ENCODE results near the gene FAM234B. TPM values are rescaled to one million over a fixed set of nuclear protein-coding genes. Genes with fewer than 3 reads are reported as not detected.

FAM234B gene
- polyA plus RNA-seq, 1 donor (not counting 4 experiments of a cell fraction or from before 2014, with no cell fraction given) = 4.5 TPM

- no peak for FAIRE-seq
- no peaks in the 10 kb centered on the region for H3K36me3 ChIP-seq (ENCODE audit: control insufficient read depth in 2 of 2, extremely low read depth in 1 of 2, insufficient read depth in 2 of 2, low read length in 2 of 2)
- no peaks in the 10 kb centered on the region for H3K9me1 ChIP-seq (ENCODE audit: control insufficient read depth, extremely low read depth, insufficient read depth, low read length)
- no peaks in the 10 kb centered on the region for H4K20me1 ChIP-seq (ENCODE audit: control insufficient read depth, extremely low read depth, insufficient read depth, low read length)
- peaks cover 6% of the 10 kb centered on the region for H3K79me2 ChIP-seq (ENCODE audit: control insufficient read depth, insufficient read depth, low read length)
- no peak overlapping the region for H3K27ac ChIP-seq (ENCODE audit: control insufficient read depth, insufficient read depth, low read length)
- no peaks in the 10 kb centered on the region for H3K4me1 ChIP-seq (ENCODE audit: control insufficient read depth, extremely low read depth, insufficient read depth, low read length)
- H2AFZ ChIP-seq (ENCODE audit: control insufficient read depth, low read length) = no peak overlapping the region
- H3K4me3 ChIP-seq (ENCODE audit: control insufficient read depth in 2 of 3, extremely low read depth in 1 of 3, insufficient read depth in 2 of 3, low read depth in 1 of 3, low read length in 3 of 3) = no peak overlapping the region
- H3K4me2 ChIP-seq (ENCODE audit: control insufficient read depth, extremely low read depth, insufficient read depth, low read depth, low read length) = no peak overlapping the region
- no peaks in the 10 kb centered on the region for H3K27me3 ChIP-seq (ENCODE audit: control insufficient read depth, extremely low read depth, insufficient read depth, low read length)
- TF ChIP-seq, protein P1, sequence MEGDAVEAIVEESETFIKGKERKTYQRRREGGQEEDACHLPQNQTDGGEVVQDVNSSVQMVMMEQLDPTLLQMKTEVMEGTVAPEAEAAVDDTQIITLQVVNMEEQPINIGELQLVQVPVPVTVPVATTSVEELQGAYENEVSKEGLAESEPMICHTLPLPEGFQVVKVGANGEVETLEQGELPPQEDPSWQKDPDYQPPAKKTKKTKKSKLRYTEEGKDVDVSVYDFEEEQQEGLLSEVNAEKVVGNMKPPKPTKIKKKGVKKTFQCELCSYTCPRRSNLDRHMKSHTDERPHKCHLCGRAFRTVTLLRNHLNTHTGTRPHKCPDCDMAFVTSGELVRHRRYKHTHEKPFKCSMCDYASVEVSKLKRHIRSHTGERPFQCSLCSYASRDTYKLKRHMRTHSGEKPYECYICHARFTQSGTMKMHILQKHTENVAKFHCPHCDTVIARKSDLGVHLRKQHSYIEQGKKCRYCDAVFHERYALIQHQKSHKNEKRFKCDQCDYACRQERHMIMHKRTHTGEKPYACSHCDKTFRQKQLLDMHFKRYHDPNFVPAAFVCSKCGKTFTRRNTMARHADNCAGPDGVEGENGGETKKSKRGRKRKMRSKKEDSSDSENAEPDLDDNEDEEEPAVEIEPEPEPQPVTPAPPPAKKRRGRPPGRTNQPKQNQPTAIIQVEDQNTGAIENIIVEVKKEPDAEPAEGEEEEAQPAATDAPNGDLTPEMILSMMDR (optimal IDR thresholded peaks at IDR 0.05 in 1 of 3, IDR thresholded peaks at IDR 0.05 in 1 of 3, conservative IDR thresholded peaks at IDR 0.05 in 1 of 3; ENCODE audit: extremely low read depth in 1 of 3, insufficient read depth in 2 of 3, low read length in 3 of 3) = no peak
- TF ChIP-seq EZH2 (IDR thresholded peaks at IDR 0.05; ENCODE audit: low read length) = no peak
- no peak overlapping the region for H3K9ac ChIP-seq (ENCODE audit: control insufficient read depth, extremely low read depth, insufficient read depth, low read length)
- no peak for DNase-seq (ENCODE audit: low read depth, low spot score)
- dilution Hi-C loops (cut with MboI; ENCODE audit: extremely low pct_ligation_motif_present, low sequenced_read_pairs) = no loop called here
- no peaks in the 10 kb centered on the region for H3K9me3 ChIP-seq (ENCODE audit: control insufficient read depth, low read depth, low read length)
These were observed 39.8 kb upstream of the FAM234B start for GRCh38 chr12:13004361-13004760.

DNA sequence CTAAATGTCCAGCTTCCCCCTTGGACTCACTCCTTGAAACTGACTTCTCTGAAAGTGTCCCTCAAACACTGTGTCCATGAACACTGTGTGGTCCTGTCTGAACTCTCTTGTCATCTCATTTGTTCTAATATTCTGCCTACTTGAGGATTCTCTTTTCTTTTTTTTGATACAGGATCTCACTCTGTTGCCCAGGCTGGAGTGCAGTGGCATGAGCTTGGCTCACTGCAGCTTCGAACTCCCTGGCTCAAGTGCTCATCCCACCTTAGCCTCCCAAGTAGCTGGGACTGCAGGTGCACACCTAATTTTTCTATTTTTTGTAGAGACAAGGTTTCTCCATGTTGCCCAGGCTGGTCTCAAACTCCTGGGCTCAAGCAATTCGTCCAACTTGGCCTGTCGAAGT lies 39.2 kb upstream of the FAM234B start:
- no peaks in the 10 kb centered on the region for H3K27me3 ChIP-seq (ENCODE audit: control insufficient read depth, extremely low read depth, insufficient read depth, low read length)
- no peak overlapping the region for H3K4me2 ChIP-seq (ENCODE audit: control insufficient read depth, extremely low read depth, insufficient read depth, low read depth, low read length)
- TF ChIP-seq, protein P1 (optimal IDR thresholded peaks at IDR 0.05 in 1 of 3, IDR thresholded peaks at IDR 0.05 in 1 of 3, conservative IDR thresholded peaks at IDR 0.05 in 1 of 3; ENCODE audit: extremely low read depth in 1 of 3, insufficient read depth in 2 of 3, low read length in 3 of 3) = no peak
- TF ChIP-seq EZH2 (IDR thresholded peaks at IDR 0.05; ENCODE audit: low read length) = no peak
- dilution Hi-C loops (cut with MboI; ENCODE audit: extremely low pct_ligation_motif_present, low sequenced_read_pairs) = no loop called here
- H3K9ac ChIP-seq (ENCODE audit: control insufficient read depth, extremely low read depth, insufficient read depth, low read length) = no peak overlapping the region
- FAIRE-seq (no peak), DNase-seq (ENCODE audit: low read depth, low spot score) (no peak)
- no peak overlapping the region for H2AFZ ChIP-seq (ENCODE audit: control insufficient read depth, low read length)
- no peak overlapping the region for H3K4me3 ChIP-seq (ENCODE audit: control insufficient read depth in 2 of 3, extremely low read depth in 1 of 3, insufficient read depth in 2 of 3, low read depth in 1 of 3, low read length in 3 of 3)
- H3K9me1 ChIP-seq (ENCODE audit: control insufficient read depth, extremely low read depth, insufficient read depth, low read length) = no peaks in the 10 kb centered on the region
- no peaks in the 10 kb centered on the region for H3K36me3 ChIP-seq (ENCODE audit: control insufficient read depth in 2 of 2, extremely low read depth in 1 of 2, insufficient read depth in 2 of 2, low read length in 2 of 2)
- H4K20me1 ChIP-seq (ENCODE audit: control insufficient read depth, extremely low read depth, insufficient read depth, low read length) = no peaks in the 10 kb centered on the region
- no peaks in the 10 kb centered on the region for H3K9me3 ChIP-seq (ENCODE audit: control insufficient read depth, low read depth, low read length)
- H3K79me2 ChIP-seq (ENCODE audit: control insufficient read depth, insufficient read depth, low read length) = no peaks in the 10 kb centered on the region
- H3K27ac ChIP-seq (ENCODE audit: control insufficient read depth, insufficient read depth, low read length) = no peak overlapping the region
- H3K4me1 ChIP-seq (ENCODE audit: control insufficient read depth, extremely low read depth, insufficient read depth, low read length) = no peaks in the 10 kb centered on the region
